22Rv1 (cell line): Measurements from ENCODE around the gene MTG2.

Experiments
- CTCF ChIP-seq: fragments of 450-650 bp; IDR thresholded peaks from 2 replicates; pipeline ENCODE4 v1.5.1; 2017; ENCODE audit warnings: mild to moderate bottlenecking
- ZFX ChIP-seq: fragments of 450-650 bp; IDR thresholded peaks from 2 replicates; pipeline ENCODE4 v1.6.1; 2017; ENCODE audit warnings: antibody characterized with exemption, borderline replicate concordance

- TF ChIP-seq CTCF (no peak), ZFX (no peak)
Measured at GRCh38 chr20:62167474-62167873, 15.4 kb upstream of the MTG2 start.
